IMR-90 (cell line): ENCODE results near the gene CD164L2. TPM values are rescaled to one million over a fixed set of nuclear protein-coding genes. Genes with fewer than 3 reads are reported as not detected.
A peak's percentile ranks its signal among the peaks of the same experiment; 100 is the strongest.

Source experiments
- ATAC-seq: fragments of 200-7000 bp; cut with Tn5 transposase; 2 replicates; pipeline ENCODE4 v1.9.1; 2020; ENCODE audit warnings: low read depth, mild to moderate bottlenecking, moderate library complexity
- BruUV-seq: library from RNA; stranded (reverse); fragments of 400-500 nt; replicated peaks from 2 replicates; lab custom pipeline; 2021; lab: Mats Ljungman, UMichigan
- CTCF ChIA-PET: fragments of 300-600 bp; formaldehyde crosslinking; extraction: SDS; loops from one replicate; lab custom pipeline; 2021; ENCODE audit warnings: antibody characterized with exemption; lab: Yijun Ruan, JAX
- POLR2A ChIA-PET: fragments of 300-600 bp; sonication (Branson Sonifier 250); formaldehyde crosslinking; loops from one replicate; lab custom pipeline; 2022; ENCODE audit warnings: antibody characterized with exemption; ENCODE audit not compliant: unreplicated experiment; lab: Charles Lee
- DNase-seq: peaks from one replicate; pipeline ENCODE4 v3.0.0; 2013
- H2AFZ ChIP-seq: replicated peaks from 2 replicates; pipeline ENCODE3; 2013; ENCODE audit warnings: low read length, mild to moderate bottlenecking; ENCODE audit not compliant: poor library complexity
- H2AK5ac ChIP-seq: 2 replicates; pipeline ENCODE4 v1.6.1; 2013; ENCODE audit warnings: low read depth, low read length, inconsistent platforms
- H2AK9ac ChIP-seq: replicated peaks from 2 replicates; pipeline ENCODE3; 2013; ENCODE audit warnings: mild to moderate bottlenecking, low read depth, low read length, moderate library complexity; ENCODE audit not compliant: poor library complexity
- H2BK120ac ChIP-seq: 2 replicates; pipeline ENCODE4 v1.6.1; 2013; ENCODE audit warnings: low read depth, low read length, inconsistent platforms
- H2BK15ac ChIP-seq: 3 replicates; pipeline ENCODE4 v1.6.1; 2013; ENCODE audit warnings: low read depth, low read length, inconsistent platforms
- H2BK20ac ChIP-seq: 2 replicates; pipeline ENCODE4 v1.6.1; 2013; ENCODE audit warnings: low read depth, mild to moderate bottlenecking, inconsistent platforms, low read length, moderate library complexity
- H2BK5ac ChIP-seq: 2 replicates; pipeline ENCODE4 v1.6.1; 2013; ENCODE audit warnings: mild to moderate bottlenecking, low read depth, low read length, inconsistent platforms; ENCODE audit not compliant: poor library complexity, severe bottlenecking
- H3K14ac ChIP-seq: replicated peaks from 2 replicates; pipeline ENCODE4 v1.6.1; 2013; ENCODE audit warnings: low read depth, low read length, inconsistent platforms
- H3K18ac ChIP-seq: 2 replicates; pipeline ENCODE4 v1.6.1; 2013; ENCODE audit warnings: low read depth, low read length, control low read depth
- H3K23ac ChIP-seq: 2 replicates; pipeline ENCODE4 v1.6.1; 2013; ENCODE audit warnings: low read depth, low read length, inconsistent platforms
- H3K27ac ChIP-seq: 2 replicates; pipeline ENCODE4 v1.5.1; 2013; ENCODE audit warnings: mild to moderate bottlenecking, control low read depth, low read length; ENCODE audit not compliant: insufficient read depth
- H3K27me3 ChIP-seq: 2 replicates; pipeline ENCODE4 v1.6.1; 2013; ENCODE audit warnings: low read length; ENCODE audit not compliant: control insufficient read depth, insufficient read depth
- H3K36me3 ChIP-seq: 2 replicates; pipeline ENCODE4 v1.6.1; 2013; ENCODE audit warnings: low read length, mixed read lengths; ENCODE audit not compliant: control insufficient read depth, insufficient read depth
- H3K4ac ChIP-seq: 2 replicates; pipeline ENCODE4 v1.6.1; 2013; ENCODE audit warnings: low read depth, low read length, inconsistent platforms
- H3K4me1 ChIP-seq: 2 replicates; pipeline ENCODE4 v1.6.1; 2013; ENCODE audit warnings: low read length, mixed read lengths; ENCODE audit not compliant: control insufficient read depth, insufficient read depth
- H3K4me2 ChIP-seq: 2 replicates; pipeline ENCODE4 v1.6.1; 2013; ENCODE audit warnings: low read depth, mild to moderate bottlenecking, control low read depth, low read length, moderate library complexity
- H3K4me3 ChIP-seq: 2 replicates; pipeline ENCODE4 v1.5.1; 2013; ENCODE audit warnings: low read depth, mild to moderate bottlenecking, control low read depth, low read length, moderate library complexity; ENCODE audit not compliant: insufficient read depth
- H3K56ac ChIP-seq: 2 replicates; pipeline ENCODE4 v1.6.1; 2013; ENCODE audit warnings: low read length, inconsistent platforms; ENCODE audit not compliant: insufficient read depth; ENCODE audit errors: extremely low read depth
- H3K79me1 ChIP-seq, 2 experiments: 2 replicates each; pipeline ENCODE4 v1.6.1; 2013; ENCODE audit warnings: low read length in 2 of 2, inconsistent platforms in 1 of 2, low read depth in 1 of 2
- H3K9ac ChIP-seq: 2 replicates; pipeline ENCODE4 v1.6.1; 2013; ENCODE audit warnings: low read depth, low read length, control low read depth
- H3K9me1 ChIP-seq: 2 replicates; pipeline ENCODE4 v1.6.1; 2013; ENCODE audit warnings: low read length, inconsistent platforms; ENCODE audit not compliant: insufficient read depth
- H3K9me3 ChIP-seq: 2 replicates; pipeline ENCODE4 v1.6.1; 2013; ENCODE audit warnings: low read length; ENCODE audit not compliant: control insufficient read depth, insufficient read depth
- H4K20me1 ChIP-seq: 2 replicates; pipeline ENCODE4 v1.6.1; 2013; ENCODE audit warnings: low read length, inconsistent platforms; ENCODE audit not compliant: insufficient read depth
- H4K5ac ChIP-seq: 2 replicates; pipeline ENCODE4 v1.6.1; 2013; ENCODE audit warnings: mild to moderate bottlenecking, low read depth, low read length, control low read depth
- H4K8ac ChIP-seq, 2 experiments: 2 replicates each; pipeline ENCODE4 v1.6.1; 2013; ENCODE audit warnings: low read depth in 2 of 2, low read length in 2 of 2, control low read depth in 1 of 2, inconsistent platforms in 1 of 2
- H4K91ac ChIP-seq: 2 replicates; pipeline ENCODE4 v1.6.1; 2013; ENCODE audit warnings: low read depth, low read length, inconsistent platforms; ENCODE audit not compliant: insufficient read depth
- FOS ChIP-seq: fragments of 150-350 bp; IDR thresholded peaks from 2 replicates; pipeline ENCODE4 v1.6.1; 2016; ENCODE audit warnings: low read depth, low read length
- POLR2A ChIP-seq: IDR thresholded peaks from 2 replicates; pipeline ENCODE4 v1.6.1; 2012; ENCODE audit warnings: mild to moderate bottlenecking, low read depth, low read length
- RAD21 ChIP-seq: IDR thresholded peaks from 2 replicates; pipeline ENCODE4 v1.6.1; 2012; ENCODE audit warnings: low read length, improper control_type of control experiment
- RFX5 ChIP-seq: IDR thresholded peaks from 2 replicates; pipeline ENCODE4 v1.8.0; 2012; ENCODE audit warnings: low read depth, mild to moderate bottlenecking, low read length, moderate library complexity
- WGBS, 2 experiments: methylation state at CpG; one replicate each; pipeline versions ENCODE4 v1.1.5 to v1.1.7; 2013; ENCODE audit warnings: missing lambda C conversion rate in 2 of 2; ENCODE audit not compliant: insufficient read length in 1 of 2; ENCODE audit errors: extremely low coverage in 2 of 2; 5-methylcytosine and 5-hydroxymethylcytosine counted together
- dilution Hi-C: fragments of 300-500 bp; cut with HindIII; formaldehyde crosslinking; loops from one replicate; pipeline ENCODE4 v1.14.3; 2018; ENCODE audit warnings: low sequenced_read_pairs; ENCODE audit not compliant: unreplicated experiment
- in situ Hi-C: fragments of 300-500 bp; cut with MboI; formaldehyde crosslinking; loops from 3 replicates; pipeline ENCODE4 v1.14.3; 2019; ENCODE audit warnings: low sequenced_read_pairs, inconsistent platforms, mixed read lengths
- intact Hi-C: fragments of 100-400 bp; cut with micrococcal nuclease; formaldehyde crosslinking; loops from 2 replicates; pipeline ENCODE4 v1.10.0; 2022
- polyA plus RNA-seq, 3 experiments: library from polyadenylated mRNA; depleted of rRNA; stranded (reverse); fragments of >200 nt; gene quantifications; 2 replicates each; pipeline ENCODE4 v1.2.3, GENCODE V29; 2012; ENCODE audit warnings: low replicate concordance in 1 of 3
- total RNA-seq: library from RNA; depleted of rRNA; stranded (reverse); fragments of >200 nt; gene quantifications from 2 replicates; pipeline ENCODE4 v1.2.3, GENCODE V29; 2012
- TF ChIP-seq, protein P1 (sequence below): fragments of 150-350 bp; IDR thresholded peaks from 2 replicates; pipeline ENCODE4 v1.6.1; 2016; ENCODE audit warnings: low read depth, mild to moderate bottlenecking, low read length, moderate library complexity, borderline replicate concordance

The CD164L2 gene
- total and polyA plus RNA-seq, 2 of the 4 experiments (the other 2 are of a cell fraction): not detected

GRCh38 chr1:27399251-27400025, 16.3 kb upstream of the CD164L2 start:
- BruUV-seq: no TSS peak
- no peak for DNase-seq
- no peak overlapping the region for H3K4me2 ChIP-seq
- 0 out of 2 replicates have a peak overlapping the region, but pooled peaks have one; percentile 67 for H3K23ac ChIP-seq
- no peak overlapping the region for H3K9ac ChIP-seq
- H3K4me1 ChIP-seq: peaks cover 19% of the 10 kb centered on the region
- no peak overlapping the region for H2BK15ac ChIP-seq
- no peak overlapping the region for H3K4me3 ChIP-seq
- no peaks in the 10 kb centered on the region for H3K36me3 ChIP-seq
- H3K27me3 ChIP-seq: no peaks in the 10 kb centered on the region
- H3K18ac ChIP-seq: no peak overlapping the region
- H3K9me1 ChIP-seq: peaks cover 15% of the 10 kb centered on the region
- H2BK120ac ChIP-seq: no peak overlapping the region
- H2BK20ac ChIP-seq: no peak overlapping the region
- peaks cover 12% of the 10 kb centered on the region; the same call in 1 of the 2 replicates for H4K20me1 ChIP-seq
- dilution Hi-C loops (no loop called here), intact Hi-C loops (loop anchor here (10.0 kb wide), 1 partner anchor 205 kb away; no protein-coding TSS in a partner anchor), in situ Hi-C loops (loop anchor here (5.0 to 10.0 kb wide), 2 partner anchors 208 to 295 kb away; no protein-coding TSS in a partner anchor)
- H4K91ac ChIP-seq: no peak overlapping the region
- H3K56ac ChIP-seq: no peak overlapping the region
- CTCF ChIA-PET: no interaction called here
- H2BK5ac ChIP-seq: no peak overlapping the region
- WGBS, 2 experiments: no CpG with 5 or more reads among the region's 19 CpGs
- H3K4ac ChIP-seq: no peak overlapping the region
- no peak overlapping the region for H3K27ac ChIP-seq
- TF ChIP-seq RFX5 (no peak), RAD21 (no peak), POLR2A (no peak), FOS (no peak)
- TF ChIP-seq, protein P1, sequence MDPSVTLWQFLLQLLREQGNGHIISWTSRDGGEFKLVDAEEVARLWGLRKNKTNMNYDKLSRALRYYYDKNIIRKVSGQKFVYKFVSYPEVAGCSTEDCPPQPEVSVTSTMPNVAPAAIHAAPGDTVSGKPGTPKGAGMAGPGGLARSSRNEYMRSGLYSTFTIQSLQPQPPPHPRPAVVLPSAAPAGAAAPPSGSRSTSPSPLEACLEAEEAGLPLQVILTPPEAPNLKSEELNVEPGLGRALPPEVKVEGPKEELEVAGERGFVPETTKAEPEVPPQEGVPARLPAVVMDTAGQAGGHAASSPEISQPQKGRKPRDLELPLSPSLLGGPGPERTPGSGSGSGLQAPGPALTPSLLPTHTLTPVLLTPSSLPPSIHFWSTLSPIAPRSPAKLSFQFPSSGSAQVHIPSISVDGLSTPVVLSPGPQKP: no peak
- peak overlapping the region; percentile 44; the same call in 1 of the 2 replicates for H3K14ac ChIP-seq
- H2AK9ac ChIP-seq: peak overlapping the region; percentile 29
- no peak overlapping the region for H4K8ac ChIP-seq
- no peak overlapping the region for H4K5ac ChIP-seq
- POLR2A ChIA-PET: no interaction called here
- peak overlapping the region; percentile 14 for H2AFZ ChIP-seq
- H2AK5ac ChIP-seq: peak overlapping the region; percentile 33; the same call in 1 of the 2 replicates
- 0 out of 2 replicates have a peak, but pooled peaks have one; percentile 2 for ATAC-seq
- peaks cover 0 to 13% of the 10 kb centered on the region in 2 experiments; a peak in 2 of 4 replicates for H3K79me1 ChIP-seq
- H3K9me3 ChIP-seq: no peaks in the 10 kb centered on the region
